H1 (cell line): ENCODE results near the gene DGAT2. TPM values are rescaled to one million over a fixed set of nuclear protein-coding genes. Genes with fewer than 3 reads are reported as not detected.

Experiments used
- GTF2F1 ChIP-seq: IDR thresholded peaks from 2 replicates; pipeline ENCODE4 v1.6.1; 2012; ENCODE audit warnings: low read depth, low read length, improper control_type of control experiment, borderline replicate concordance
- polyA plus RNA-seq, 7 experiments: library from polyadenylated mRNA; depleted of rRNA in 3 of 7; stranded (reverse) in 5 of 7; unstranded in 2 of 7; fragments of >200 nt in 5 of 7; fragments of 200-250 nt in 2 of 7; gene quantifications; 1 replicate in 5 of 7; 2 replicates in 1 of 7; 4 replicates in 1 of 7; pipeline versions ENCODE4 v1.2.1 to v1.2.3, GENCODE V29; 2011 to 2013; ENCODE audit warnings: missing spikeins in 2 of 7, mixed read lengths in 2 of 7
- total RNA-seq: library from RNA; stranded (reverse); fragmentation: NEBNext Ultra II Directional; extraction: Animal tissue kit (Norgen Biotek cat#: 25700); gene quantifications from 2 replicates; pipeline ENCODE4 v1.2.1, GENCODE V29; 2021

Gene DGAT2
- total and polyA plus RNA-seq, 2 of the 8 experiments (the other 6 are each of a cell fraction or from before 2014, with no cell fraction given): 3.2 to 5.9 TPM

- TF ChIP-seq GTF2F1: no peak
Observed at GRCh38 chr11:75820645-75821044, 52.1 kb downstream of the DGAT2 start (continued).
